GM19455 (cell line): ENCODE results near the gene SLC38A2.
A peak's percentile ranks its signal among the peaks of the same experiment; 100 is the strongest.
"Not testable (repeated sequence)": the region's sequence is repeated elsewhere in the genome, so short reads cannot be mapped to it uniquely, and the experiment has no call there.

Source experiments
- ATAC-seq: cut with Tn5 transposase; IDR thresholded peaks from one replicate; pipeline ENCODE4 v1.9.1; 2021; ENCODE audit not compliant: unreplicated experiment

SLC38A2 gene

DNA sequence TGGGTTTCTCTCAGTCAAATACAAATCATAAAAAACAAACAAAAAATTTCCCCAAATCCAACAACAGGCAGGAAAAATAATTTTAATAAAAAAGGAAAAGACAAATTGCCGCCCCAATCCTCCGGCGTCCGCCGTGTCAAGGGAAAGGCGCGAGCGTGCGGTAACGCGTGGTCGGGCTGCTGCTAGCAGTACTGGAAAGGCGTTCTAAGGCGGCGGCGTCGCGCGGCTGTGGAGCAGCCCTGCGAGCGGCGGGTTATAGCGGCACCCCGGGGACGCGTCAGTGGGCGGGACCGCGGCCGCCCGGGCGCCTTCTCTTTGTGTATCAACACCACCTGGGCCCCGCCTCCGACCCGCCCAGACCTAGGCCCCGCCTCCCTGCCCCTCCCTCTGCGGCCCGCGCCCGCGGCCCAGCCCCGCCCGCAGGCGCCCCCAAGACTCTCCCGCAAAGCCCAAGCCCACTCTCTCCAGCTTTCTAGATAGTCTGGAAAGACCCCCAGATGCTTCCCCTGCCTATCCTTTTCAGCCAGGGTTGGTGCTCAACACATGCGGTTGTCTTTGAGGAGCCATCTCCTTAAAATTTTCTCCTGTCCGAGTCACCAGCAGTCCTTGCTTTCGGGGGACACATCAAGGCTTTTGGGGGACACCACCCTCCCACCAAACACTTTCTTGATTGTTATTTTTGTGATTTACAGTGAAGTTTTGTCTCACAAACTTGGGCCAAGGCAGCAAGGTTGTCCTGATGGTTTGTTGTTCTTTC is at the start of gene SLC38A2:
Gene SLC38A2, minus strand, starts transcription at position 230 of the 757 bp plus-strand sequence. CDS start 1,480 bp downstream, outside the sequence.
- peak; percentile 83 for ATAC-seq

DNA sequence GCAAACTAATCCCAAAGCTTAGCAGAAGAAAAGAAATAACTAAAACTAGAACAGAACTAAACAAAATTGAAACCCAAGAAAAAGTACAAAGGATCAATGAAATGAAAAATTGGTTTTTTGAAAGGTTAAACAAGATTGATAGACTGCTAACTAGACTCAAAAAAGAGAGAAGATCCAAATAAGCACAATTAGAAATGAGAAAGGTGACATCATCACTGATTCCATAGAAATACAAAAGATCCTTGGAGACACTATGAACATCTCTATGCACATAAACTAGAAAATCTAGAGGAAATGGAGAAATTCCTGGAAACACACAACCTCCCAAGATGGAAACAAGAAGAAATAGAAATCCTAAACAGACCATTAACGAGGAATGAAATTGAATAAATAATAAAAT is 47.1 kb upstream of the SLC38A2 start:
- ATAC-seq = no peak

DNA sequence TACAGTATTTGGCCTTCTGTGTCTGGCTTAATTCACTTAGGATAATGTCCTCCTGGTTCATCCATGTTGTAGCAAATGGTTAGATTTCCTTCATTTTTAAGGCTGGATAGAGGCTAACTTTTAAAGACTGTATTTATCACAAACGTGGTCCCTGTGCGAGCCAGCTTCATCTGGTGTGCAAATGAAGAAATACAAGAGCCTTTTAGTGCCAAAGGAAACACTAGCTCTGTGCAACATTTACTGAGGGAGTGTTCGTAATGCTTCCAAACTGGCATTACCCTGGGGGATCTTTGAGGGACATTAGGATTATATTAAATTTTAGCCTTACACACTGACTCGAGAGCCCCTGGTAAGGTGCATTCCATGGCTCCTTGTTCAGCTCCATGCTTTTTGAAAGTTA is 43.0 kb upstream of the SLC38A2 start:
- no peak for ATAC-seq

DNA sequence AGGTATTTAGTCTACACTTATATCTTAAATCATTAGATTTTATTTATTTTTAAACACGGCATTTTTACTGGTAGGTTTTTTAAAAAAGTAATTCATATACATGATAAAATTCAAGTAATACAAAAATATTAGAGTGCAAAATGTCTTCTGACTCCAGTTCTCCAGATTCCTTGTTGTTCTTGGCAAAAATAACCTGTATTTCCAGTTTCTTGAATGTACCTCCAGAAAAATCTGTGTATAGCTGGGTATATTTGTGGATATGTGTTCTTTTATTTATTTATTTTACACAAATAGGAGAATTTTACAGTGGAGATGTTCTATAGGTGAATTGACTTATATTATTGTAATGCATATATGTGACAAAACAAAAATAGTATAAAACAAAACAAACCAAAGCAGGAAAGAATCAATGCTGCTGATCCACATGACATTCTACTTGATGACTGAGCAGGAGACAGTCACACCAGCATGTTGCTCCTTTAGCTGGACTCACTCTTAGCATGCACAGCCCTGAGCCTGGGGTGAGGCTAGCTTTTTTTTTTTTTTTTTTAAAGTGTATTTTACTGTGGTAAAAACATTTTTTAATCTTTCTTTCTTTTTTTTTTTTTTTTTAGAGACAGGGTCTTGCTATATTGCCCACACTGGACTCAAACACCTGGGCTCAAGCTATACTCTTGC is 42.2 kb upstream of the SLC38A2 start:
- ATAC-seq = no peak

DNA sequence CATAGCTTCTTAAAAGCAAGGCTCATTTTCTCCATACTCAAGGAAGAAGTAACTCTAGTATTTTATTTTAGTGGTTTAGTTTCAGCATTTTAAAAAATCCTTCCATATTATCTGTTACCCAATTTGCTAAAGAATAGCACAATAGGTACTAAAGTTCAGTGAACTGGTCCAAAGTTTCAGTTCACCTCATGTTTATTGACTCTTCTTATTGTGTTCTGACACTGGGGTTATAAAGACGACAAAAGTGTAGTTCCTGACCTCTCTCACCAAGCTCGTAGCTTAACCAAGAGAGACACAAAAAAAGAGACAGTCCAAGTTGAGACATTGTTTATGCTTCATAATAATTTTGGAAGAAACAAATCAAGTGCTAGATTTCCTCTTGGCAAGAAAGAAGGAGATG is 40.8 kb upstream of the SLC38A2 start:
- ATAC-seq = no peak

DNA sequence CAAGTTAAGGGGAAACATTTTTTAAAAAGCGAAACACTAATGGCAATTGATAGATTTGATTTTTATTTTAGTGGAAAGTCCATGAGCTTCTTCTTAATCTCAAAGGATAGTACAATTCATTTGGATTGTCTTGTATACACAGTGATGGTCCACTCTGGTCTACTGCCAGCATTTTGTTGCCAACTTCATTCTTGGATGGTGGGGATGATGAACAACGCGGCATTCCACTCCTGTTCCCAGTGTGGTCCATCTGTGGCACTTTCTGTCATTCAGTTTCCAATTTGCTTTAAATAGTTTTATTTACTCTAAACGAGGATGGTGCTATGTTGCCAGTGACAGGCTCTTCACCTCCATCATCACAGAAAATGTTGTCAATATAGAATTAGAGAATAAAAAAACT is 40.3 kb upstream of the SLC38A2 start:
- ATAC-seq = no peak

DNA sequence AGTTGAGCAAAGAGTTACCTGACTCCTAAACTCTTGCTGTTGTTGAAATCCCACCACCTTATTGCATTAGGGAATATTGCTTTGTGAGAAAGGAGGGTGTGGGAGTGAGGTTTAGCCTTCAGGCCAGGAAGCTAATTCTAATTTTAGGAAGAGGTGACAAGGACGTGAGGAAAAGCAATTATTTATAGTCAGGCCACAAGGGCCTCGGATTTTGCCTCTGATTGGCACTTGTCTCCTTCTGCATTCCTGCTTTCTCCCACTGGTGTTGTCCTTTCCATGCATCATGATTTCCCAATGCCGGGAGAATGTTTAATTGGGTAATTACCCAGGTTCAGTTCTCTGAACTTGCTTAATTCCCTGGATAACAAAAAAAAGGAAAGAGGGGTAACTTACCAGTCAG is 37.9 kb upstream of the SLC38A2 start:
- no peak for ATAC-seq

DNA sequence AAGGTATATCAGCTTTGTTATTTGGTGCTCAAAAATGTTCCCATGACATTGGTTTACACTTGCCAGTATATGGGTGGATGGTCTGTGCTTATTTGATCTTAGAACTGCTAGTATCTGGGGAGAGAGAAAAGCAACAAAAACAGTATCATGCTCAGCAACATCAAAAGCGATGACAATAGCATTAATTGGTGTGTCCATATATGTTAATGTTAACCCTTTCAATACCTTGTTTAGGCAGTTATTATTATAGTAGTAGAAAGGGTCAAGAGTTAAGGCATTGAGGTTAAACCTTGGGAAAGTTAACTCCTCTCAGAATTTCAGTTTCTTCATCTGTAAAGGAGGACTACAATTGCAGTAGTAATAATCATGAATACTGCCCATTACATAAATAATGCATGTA is 37.4 kb upstream of the SLC38A2 start:
- no peak for ATAC-seq

DNA sequence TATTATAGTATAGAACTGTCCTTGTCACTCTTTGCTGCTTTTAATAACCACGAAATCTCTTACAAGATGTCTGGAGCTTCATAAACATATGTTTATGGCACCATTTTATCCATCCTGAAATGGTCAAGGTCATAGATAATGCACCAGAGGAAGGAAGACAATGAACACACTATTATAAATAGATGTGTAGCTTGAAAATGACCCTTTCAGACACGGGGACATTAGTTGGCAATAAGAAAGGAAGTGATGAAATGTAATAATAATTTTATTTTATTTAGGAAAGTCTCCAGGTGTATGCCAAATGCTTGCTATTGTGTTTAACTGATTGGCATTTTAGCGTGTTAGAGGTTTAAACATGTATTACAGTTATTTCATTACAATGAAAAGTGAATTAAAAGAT is 36.8 kb upstream of the SLC38A2 start:
- ATAC-seq = no peak

DNA sequence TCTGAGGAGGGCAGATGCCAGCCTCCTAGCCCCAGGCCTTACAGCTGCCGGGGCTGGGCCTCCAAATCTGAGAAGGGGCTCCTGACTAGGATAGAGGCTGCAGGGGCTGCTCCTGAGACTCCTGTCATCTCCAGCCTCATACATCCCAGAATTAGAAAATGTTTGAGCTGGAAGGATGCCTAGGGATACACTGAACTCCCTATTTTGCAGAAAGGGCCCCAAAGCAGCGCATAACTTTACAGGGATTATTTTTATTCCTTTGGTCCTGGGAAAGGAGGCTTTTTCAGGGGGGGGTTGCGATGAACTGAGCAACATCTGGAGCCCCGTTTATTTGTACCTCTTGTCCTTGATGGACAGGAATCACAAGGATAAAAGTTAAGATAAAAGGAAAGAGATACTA is 35.9 kb upstream of the SLC38A2 start:
- ATAC-seq = no peak

DNA sequence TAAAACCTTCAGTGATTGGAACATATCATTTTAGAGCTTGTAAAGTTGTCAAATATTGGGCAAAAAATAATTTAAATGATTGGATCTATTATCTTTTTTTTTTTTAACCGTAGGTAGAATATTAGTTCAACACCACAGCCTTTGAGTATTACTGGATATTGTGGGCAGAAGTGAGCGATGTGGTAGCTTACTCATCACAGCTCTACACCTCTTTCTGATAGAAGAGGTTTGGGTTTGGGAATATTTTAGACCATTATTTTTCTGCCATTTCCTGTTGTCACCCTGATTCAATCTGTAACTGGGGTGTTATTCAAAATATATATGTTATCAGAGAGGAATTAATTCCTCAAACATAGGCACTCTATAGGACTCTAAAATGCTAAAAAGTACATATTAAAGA is 34.8 kb upstream of the SLC38A2 start:
- ATAC-seq = no peak

DNA sequence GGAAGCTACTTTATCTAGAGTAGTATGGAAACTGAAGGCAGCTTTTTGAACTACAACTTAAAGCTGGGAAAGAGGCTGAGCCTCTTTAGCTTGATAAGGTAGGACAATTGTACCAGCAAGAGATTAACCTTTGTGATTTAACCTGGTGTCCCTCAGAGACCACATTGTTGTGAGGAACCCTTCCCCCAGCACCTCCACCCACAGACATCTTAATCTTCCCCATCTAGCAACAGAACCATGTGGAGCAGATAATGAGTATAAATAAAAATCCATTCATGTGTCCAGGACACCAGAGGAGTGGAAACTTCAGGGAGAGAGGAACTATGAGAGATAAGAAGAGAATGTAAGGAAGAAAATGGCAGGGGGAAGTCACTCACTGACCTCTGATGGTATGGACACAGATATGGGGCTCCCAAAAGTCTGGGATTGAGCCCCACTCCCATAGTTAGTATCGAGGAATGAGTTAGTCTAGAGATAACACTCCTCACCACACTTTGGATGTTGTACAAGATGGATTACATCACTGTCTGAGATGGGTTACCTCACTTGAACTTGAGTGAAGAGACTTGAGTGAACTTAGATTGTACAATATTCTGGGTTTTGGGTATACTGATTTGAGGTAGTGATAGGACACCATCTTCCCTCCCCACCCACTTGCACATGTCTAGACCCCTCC is 33.9 kb upstream of the SLC38A2 start:
- ATAC-seq = no peak

DNA sequence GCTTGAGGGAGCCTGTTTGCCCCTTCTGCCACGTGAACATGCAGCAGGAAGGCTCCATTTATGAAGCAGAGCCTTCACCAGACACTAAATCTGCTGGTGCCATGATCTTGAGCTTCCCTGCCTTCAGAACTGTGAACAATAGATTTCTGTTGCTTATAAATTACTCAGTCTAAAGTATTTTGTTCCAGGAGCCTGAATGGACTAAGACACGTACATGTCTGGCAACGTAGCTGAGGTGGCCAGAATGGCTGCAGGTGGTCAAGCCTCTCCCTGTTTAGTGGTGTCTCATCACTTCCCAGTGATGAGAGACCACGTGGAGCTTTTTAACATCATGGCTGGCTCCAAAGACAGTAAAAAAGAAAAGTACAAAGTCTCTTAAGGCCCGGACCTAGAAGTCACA is 32.2 kb upstream of the SLC38A2 start:
- no peak for ATAC-seq

DNA sequence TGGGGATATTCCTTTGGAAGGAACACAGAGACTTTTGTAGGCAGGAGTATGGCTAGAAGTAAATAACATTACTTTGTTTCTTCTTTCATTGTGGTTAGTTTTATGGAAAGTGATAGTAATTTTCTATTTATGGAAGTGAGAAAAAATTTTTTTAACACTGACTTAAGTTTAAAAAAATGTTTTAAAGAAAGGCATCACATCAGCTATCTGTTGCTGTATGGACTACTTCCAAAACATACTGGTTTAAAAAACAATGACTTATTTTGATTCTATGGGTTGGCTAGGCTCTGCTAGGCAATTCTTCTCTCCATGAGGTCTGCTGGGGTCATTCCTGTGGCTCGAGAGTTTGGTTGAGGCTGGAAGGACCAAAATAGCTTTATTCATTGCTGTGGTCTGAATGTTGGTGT is 31.7 kb upstream of the SLC38A2 start:
- ATAC-seq = no peak

DNA sequence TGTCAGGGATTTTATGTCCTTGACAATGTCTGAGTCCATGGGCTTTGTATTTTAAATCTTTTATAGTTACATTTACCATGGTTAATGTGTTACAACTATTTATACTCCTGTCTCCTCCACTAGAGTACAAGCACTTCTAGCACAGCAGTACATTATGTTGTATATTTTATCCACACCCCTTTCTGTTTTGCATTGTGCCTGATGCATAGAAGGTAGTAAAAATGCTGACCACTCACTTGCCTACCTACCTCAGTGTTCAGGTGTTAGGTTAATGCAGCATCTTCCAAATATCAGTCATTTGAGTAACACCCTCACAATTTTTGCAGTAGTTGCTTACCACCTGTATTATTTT is 31.1 kb upstream of the SLC38A2 start:
- ATAC-seq = no peak

DNA sequence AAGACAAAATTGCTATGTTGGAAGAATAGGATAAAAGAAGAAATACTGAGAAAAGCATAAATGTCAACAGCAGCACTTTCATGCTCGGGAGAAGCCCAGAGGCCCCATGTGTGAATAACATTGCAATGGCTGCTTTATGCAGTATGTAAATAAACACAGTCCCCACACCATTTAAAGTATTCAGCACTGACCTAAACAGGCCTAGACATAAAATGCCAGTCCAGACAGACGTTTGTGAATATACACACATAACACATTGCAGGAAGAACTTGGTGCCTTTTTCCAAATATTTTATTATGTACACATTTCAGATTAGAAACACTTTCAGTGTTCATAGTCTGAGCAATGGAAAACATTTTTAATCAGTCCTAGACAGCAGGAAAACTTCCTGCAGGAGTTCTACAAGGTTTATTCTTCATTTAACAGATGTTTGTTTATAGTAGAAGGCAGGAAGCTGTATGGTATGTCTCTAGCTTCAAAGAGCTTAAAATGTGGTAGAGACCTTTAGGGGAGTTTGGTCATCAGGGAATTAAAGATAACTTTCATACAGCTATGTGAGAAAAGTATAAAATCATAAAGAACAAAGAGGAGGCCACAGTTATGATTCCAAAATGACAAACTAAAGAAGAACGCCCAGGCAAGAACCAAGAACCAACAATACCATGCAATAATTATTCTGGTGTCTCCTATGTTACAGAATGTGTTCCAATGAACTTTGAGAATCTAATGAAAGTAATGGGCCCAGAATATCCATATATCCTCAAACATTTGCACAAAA is 30.6 kb upstream of the SLC38A2 start:
- ATAC-seq = no peak

DNA sequence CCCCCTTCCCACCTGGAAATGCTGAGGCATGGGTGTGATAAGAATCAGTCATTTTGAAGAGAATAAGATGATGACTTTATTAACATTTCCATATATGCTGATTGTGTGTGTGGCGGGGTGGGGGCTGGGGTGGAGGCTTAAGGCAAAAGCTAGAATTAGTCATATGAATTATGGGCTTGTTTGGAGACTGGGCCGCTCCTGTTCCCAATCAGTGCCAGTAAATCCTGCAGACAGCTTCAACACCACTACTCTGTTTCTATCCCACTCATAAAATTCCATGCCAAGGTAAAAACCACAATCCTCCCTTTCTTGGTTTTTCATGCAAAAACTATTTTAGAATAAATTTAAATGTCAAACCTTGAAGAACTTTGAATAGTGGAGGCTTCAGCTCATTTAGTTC is 29.9 kb upstream of the SLC38A2 start:
- no peak for ATAC-seq

DNA sequence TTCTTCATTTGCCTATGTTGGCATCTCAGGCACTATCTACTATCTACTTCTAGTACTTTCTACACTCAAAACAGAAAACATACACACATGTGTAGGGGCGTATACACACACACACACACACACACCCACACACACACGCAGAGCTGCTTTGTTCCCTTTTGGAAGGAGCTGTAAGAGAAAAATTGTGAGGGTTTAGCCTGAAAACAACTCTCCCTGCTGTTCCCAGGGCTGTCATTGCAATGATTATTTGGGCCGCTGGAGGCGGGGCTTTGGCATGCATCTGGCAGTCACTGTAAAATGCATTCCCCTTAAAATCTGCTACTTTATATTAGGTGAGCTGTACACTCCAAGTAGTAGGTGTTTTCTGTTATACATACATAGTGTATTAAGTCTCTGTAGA is 29.1 kb upstream of the SLC38A2 start:
- no peak for ATAC-seq

DNA sequence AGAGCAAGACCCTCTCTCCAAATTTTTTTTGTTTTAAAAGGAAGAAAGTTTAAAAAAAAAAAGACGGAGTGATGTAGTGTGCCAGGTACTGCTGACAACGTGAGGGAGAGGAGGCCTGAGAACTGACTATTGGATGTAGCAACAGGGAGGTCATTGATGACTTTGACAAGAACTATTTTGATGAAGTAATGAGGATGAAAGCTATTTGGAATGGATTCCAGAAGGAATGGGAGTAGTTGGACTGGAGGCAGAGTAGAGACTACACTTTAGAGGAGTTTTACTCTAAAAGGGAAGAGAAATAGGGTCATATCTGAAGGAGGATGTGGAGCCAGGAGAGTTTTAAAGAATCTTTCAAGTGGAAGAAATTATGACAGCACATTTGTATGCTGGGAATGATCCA is 27.8 kb upstream of the SLC38A2 start:
- no peak for ATAC-seq

DNA sequence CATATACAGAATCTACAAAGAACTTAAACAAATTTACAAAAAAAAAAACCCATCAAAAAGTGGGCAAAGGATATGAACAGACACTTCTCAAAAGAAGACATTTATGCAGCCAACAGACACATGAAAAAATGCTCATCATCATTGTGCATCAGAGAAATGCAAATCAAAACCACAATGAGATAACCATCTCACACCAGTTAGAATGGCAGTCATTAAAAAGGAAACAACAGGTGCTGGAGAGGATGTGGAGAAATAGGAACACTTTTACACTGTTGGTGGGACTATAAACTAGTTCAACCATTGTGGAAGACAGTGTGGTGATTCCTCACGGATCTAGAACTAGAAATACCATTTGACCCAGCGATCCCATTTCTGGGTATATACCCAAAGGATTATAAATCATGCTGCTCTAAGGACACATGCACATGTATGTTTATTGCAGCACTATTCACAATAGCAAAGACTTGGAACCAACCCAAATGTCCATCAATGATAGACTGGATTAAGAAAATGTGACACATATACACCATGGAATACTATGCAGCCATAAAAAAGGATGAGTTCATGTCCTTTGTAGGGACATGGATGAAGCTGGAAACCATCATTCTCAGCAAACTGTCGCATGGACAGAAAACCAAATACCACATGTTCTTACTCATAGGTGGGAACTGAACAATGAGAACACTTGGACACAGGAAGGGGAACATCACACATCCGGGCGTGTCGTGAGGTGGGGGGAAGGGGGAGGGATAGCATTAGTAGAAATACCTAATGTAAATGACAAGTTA is 27.1 kb upstream of the SLC38A2 start:
- not testable (repeated sequence) for ATAC-seq

DNA sequence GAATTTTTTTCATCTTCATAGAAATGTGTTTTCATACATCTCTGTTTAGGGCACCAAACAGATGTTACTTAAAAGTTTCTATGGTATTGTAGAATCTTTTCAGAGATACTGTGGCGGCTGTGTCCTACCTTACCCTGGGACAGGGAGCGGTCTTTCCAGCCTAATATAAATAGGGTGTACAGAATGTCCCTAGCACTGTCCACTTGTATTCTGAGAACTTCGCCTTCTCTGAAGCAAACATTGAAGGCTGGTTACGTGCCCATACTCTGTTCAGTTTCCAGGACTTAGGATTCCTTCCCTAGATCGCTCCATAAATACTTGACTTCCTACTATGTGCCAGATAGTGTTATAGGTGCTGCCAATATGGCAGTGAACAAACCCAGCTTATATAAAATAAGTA is 24.3 kb upstream of the SLC38A2 start:
- ATAC-seq = no peak
